NCI-H1048 (cell line): ENCODE results near the gene UVRAG.
A peak's percentile ranks its signal among the peaks of the same experiment; 100 is the strongest.

ENCODE experiments used
- DNase-seq: peaks from one replicate; lab custom pipeline; 2025; lab: John Stamatoyannopoulos, UW

The UVRAG gene

DNA sequence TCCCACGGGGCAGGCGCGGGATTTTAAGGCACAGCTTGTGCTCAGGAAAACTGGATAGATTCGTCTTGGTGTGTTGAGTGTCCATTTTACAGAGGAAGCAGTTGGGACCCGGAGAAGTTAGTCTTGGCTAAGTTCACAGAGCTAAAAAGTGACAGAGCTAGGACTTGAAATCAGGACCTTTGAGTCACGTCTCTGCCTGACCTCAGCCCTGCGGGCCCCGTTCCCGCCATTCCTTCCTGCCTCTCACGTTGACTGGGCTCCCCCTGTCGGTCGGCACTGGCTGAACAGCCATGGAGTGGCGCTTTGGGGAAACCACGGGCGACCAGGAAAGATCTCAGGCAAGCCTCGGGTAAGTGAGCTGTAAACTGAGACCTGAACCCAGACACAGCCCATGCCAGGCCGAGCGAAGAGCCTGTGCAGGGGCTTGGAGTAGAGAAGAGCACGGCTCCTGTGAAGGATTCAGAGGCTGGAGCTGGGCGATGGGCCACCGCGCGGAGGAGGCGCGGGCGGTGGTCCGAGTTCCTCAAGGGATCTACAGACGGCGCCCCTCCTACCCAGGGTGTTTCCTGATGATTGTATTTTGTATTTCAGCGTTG, 337.2 kb downstream of the UVRAG start:
- DNase-seq, result peak; percentile 43

DNA sequence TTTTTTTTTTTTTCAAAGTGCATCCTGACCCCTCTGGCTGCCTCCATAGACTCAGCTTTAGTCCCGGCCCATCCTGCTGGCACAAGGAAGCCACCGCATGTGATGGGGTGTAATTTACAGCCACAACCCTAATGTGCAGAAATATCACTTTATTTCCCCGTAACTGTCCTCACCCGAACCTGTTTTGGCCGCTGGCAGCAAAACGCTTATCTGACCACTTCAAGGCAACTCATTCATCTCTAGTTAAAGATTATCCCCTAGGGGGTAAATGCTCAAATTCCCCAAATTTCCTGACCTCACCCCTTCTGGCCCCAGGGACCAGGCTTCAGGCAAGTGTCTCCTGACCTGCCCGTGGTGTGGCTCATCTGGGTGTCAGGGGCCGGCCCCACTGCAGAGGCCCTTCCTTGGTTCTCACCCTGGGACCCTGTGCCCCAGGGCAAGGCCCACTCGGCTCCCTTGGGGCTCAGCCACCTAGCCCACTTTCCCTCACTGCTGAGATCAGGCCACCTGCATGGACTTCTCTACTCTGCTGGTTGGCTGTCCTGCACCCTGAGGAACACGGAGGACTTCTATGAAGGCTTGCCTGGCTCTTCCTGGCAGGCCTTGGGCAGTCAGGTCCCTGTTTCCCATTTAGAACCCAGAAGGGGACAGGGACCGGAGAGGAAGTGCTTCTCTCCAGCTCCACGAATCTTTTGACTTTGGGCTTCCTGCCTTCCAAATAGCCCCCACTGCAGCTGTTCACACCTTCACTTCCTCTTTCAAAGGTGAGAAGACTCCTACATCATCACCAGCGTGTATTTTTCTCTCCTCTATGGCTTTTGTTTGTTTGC, 337.9 kb downstream of the UVRAG start:
- DNase-seq, result no peak

DNA sequence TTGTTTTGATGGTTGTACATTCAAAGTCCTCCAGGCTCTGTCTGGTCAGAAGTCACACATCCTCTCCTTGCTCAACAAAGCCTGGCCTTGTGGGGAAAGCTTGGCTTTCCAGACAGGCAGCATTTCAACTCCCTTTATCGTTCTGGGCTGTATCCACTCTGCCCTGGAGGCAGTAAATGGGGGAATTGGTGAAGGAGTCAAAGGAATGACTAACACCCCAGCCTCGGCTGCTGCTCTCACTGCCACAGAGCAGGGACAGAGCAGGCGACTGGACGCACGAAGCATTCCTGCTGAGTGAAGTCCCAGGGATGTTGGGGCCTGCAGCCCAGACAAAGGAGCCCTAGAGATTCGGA, 338.5 kb downstream of the UVRAG start:
- DNase-seq, result no peak

DNA sequence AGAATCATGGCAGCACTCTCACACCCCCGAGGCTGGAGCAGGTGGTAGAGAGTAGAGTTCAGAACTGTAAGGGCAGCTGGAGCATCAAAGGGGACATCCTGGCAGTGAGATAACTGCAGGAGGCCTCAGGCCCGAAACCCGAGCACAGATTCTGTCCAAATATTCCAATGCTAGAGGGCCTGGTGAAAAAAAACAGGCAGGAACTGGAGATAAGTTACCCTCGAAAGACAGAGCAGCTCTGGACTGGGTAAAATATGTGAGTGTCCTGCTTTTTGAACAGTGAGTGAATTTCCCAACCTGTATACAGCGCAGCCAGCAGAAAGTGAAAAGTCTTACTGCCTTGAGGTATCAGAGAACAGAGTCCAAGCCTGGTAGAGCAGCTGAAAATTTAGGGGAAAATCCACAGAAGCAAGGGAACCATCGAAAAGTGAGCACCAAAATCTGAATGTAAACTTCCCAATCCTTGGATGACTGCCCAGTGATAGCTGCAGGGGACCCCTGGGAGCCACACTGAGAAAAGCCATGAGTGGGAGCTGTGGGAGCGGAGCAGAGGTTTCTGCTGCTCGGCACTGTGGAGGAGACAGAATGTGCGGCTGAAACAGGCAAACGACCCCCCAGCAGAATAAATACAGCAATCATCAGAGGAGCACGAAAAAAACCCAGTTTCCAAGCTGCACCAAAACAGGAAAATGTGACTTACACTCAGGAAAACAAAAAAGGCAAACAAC, 340.7 kb downstream of the UVRAG start:
- DNase-seq, result no peak

DNA sequence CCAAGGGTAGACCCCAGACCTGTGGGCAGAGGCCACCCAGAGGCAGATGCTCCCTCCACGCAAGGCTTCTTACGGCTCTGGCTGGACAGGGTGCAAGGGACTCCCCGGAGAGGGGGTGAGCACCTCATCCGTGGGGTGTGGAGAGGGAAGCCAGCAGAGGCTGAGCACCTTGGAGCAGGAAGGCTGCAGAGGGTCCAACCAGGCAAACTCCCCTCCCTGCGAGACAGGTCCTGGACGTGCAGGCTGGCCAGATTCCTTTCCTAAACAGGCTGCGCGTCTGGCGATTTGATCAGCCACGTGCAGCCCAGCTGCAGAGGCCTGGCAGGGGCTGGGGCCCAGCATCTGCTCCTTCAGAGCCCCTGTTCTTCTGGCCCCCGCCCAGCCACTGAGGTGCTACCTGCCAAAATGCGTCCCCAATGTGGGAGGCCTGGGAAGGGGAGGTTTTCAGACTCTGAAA, 342.0 kb downstream of the UVRAG start:
- no peak for DNase-seq

DNA sequence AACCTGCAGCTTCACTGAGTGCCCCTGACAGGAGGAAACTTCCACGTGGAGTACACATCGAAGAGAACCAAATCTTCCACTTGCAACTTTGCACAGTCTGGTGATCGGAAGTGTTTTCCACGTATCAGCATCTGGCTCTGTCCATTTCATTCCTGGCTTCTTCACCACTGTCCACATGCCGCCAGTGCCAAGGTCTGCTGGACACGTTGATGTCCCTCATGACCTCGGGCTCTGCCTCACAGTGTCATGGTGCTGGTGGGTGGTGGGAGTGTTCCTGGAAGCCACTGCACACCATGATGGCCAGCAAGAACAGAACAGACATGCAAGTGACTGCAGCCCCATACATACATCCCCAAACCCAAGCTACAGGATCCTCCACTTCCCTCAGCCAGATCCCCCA, 342.9 kb downstream of the UVRAG start:
- no peak for DNase-seq

DNA sequence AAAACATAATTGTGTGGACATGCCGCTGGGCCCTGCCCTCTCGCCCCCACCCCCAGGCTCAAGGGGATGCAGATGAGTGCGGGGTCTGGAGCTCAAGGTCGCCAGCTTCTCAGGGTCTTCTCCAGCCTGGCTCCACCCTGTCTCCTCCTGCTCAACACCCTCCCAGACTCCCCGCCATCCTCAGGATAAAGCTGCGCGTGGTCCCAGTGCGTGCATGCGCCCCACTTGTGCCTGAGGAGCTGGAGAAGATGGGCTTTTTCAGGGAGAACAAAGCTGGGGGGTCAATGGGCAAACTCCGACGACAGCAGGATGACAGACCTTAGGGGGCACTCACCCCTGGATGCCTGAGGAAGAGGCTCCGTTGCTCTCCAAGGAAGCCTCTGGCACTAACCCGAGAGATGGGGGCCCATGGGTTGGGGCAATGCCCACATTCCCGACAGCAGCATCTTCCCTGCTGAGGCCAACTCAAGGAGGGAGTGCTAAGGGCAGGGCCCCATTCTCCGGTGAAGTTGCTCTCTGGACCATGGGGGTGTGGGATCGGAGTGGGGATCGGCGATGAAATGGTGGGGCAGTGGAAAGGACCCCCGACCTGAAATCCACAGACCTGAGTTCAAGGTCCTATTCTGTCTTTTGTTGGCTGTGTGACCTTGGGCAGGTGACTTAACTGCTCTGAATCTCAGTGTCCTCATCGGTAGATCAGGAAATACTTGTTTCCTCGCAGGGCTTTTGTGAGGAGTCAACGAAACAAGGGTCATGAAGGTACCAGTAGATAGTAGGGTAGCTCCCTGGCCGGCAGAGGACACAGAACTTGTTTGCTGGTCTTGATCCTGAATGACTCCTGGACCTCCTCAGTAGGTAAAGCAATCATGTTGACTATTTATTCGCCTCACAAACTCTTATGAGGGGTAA, 343.6 kb downstream of the UVRAG start:
- no peak for DNase-seq

DNA sequence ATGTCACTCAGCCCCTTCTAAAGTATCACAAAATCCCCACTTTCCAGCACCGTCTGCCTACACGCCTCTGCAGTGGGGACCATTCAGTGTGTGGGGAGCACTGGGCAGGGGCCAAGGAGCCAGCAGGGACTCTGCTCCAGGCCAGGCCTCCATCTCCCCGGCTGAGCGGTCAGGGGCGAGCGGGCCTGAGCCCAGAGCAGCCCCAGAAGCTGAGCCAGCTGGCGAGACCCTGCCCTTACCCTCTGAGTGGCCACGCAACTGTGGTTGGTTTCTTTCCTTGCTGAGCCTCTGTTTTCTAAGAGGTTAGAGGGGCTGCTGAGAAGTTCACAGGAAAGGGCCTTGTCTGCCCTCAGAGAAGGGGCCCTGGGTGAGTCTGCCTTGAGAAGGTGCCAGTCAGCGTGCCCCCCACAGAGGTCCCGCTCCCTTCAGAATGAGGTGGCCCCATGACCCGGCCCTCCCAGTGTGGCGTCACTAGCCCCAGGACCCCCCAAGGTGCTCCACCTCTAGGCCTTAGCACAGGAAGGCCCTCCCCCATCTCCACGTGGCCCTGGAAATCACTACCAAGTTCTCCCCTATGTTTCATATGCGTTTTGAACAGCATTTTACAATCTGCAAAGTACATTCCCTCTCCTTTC, 344.4 kb downstream of the UVRAG start:
- no peak for DNase-seq

DNA sequence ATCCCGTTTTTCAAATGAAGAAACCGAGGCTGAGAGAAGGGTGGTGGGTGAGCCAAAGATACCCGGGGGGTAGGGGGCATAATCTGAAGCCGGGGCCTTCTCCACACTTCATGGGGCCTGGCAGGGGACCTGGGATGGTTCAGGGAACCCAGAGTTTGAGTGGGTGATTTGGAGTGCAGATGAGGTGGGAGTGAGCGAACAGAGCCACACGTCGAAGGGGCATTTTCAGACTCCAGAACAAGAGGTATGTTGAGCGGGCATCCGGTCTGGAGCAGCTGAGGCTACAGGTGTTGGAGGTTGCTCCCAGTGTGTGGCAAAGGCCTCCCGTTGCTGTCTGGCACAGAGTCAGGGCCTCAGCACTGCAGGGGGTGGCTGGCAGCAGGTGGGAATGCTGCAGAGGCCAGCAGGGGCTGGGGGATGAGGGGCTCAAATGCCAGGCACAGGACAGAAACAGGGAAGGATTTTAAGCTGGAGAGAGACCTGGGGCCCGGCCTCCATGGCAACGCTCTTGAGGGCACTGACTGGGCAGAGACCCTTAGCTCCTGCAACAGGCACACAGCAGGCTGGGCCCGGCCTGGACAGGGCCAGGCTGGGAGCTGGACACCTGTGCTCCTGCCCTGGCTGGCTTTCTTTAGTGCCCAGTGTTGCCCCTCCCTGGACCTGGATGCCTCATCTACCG, 345.1 kb downstream of the UVRAG start:
- no peak for DNase-seq

DNA sequence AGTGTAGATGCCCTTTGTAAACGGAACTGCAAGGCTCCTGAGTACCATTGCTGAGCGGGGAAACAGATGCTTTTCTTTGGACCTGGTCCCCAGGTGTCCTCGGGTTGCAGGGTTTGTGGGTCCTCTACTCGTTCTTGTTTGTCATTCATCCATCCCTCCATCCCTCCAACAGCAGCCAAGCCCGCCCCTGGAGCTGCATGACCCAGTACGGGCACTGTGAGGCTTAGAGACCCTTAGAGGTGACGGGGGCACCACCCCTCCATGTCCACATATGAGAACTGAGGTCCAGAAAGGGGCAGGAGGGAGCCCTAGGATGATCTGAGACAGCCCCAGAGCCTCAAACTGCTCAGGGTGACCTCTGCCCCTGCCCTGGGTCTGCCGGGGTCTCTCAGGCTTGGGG, 345.8 kb downstream of the UVRAG start:
- no peak for DNase-seq

DNA sequence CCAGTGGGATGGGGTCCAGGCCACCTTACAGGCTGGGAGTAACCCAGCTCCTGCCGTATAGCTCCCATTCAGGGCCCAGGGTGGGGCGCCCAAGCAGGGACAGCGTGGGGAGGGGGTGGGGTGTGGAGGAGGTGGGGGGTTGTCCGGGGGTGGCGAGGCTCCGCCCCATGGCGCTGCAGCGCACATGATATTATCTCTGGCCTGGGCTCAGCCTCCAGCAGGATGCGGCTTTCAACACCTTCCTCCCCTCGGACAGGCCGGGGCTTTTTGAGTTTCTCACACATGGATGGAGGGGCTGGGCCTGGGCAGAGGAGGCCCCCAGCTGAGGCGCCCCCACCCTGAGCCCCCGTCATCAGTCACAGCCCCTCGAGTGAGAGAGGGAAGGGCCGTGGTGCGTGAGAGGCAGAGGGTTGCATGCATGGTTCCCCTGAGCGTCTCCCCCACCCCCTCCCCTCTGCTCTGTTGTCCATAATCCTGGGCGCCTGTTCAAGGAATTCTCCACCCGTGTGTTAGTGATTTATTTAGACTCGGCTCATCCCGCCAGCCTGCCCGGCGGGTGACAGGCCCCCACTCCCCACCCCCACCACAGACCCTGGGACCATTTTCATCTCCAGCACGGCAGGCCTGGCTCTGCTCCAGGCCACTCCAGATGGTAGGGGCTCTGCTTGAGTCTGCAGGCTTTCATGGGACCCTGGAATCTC, 346.4 kb downstream of the UVRAG start:
- no peak for DNase-seq

DNA sequence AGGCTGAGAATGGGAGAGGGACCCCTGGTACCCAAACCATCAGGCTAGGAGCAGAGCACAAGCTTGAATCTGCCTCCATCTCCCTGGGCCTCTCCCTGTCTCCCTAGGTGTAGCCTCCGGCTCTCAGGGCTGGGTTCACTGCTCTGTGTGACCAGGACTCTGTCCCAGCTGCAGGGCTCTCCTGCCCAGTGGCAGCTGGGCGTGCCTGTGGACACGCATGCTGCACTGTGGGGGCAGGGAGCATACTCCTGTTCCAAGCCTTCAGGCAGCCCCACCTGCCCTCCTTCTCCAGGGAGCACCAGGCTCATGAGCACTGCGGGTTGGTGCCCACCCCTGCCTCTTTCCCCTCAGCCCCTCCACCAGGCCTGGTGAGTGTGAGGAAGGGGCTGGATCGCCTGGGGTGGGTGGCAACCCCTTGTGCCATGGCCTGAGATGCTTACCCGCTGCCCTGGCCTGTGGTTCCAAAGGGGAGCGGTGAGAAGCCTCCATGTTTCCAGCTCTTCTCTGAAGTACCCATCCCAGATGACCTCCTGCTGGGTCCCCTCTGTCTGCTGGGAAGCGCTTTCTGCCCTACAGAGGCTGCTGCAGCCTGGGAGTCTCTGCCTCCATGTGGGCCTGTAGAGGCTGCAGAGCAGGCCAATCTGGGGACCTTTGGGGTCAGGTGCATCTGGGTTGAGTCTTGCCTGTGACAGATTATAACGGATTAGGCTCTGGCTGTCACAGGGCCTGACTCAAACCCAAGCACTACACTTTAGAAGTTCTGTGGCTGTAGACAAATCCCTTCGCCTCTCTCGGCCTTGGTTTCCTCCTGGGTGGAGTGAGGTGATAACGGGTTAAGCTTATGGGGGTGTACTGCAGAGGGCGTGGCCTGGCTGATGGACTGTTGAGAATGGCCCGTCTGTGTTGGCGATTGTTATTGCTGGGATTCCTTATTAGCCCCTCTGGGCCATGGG, 347.6 kb downstream of the UVRAG start:
- no peak for DNase-seq

DNA sequence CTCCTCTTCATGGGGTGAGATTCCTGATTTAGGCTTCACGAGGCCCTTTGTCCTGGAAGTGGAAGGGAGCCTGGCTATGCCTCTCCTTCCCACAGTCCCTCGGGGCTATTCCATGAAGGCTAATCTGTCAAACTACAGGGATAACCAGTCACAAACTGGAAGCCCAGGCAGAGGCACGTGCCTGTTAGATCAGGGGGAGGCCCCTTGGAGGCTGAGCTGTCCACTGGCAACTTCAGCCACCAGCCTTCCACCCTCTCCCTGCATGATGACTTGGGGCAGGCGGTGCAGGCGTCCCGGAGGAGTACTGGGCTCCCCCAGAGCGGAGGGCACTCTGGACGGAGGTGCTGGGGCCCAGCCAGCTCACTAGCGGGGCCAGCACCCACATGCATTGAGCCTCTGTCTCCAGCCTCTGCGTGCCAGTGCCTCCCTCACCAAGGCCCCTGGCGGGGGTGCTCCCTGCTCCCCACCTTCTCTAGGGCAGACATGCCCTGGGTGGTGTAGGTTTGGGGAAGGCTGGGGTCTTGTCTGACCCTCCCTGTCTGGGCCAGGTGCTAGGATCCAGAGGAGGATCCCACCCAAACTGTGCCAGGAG, 348.4 kb downstream of the UVRAG start:
- no peak for DNase-seq

DNA sequence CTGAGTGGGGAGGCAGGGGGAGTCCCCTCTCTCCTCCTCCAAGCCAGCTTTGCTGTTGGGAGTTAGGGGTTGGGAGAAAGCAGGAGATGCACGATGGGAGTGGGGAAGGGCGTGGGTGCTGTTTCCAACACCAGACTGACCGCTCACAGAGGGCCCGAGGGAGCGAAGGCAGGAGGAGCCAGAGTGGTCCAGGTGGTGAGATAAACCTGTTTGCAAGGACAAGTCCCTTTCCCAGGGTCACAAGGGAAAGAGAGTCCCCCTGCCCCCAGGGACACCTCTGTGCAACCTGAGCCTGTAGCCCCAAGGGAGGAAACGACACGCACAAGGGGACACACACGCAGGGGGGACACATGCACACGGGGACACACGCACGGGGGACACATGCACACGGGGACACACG, 349.1 kb downstream of the UVRAG start:
- no peak for DNase-seq

DNA sequence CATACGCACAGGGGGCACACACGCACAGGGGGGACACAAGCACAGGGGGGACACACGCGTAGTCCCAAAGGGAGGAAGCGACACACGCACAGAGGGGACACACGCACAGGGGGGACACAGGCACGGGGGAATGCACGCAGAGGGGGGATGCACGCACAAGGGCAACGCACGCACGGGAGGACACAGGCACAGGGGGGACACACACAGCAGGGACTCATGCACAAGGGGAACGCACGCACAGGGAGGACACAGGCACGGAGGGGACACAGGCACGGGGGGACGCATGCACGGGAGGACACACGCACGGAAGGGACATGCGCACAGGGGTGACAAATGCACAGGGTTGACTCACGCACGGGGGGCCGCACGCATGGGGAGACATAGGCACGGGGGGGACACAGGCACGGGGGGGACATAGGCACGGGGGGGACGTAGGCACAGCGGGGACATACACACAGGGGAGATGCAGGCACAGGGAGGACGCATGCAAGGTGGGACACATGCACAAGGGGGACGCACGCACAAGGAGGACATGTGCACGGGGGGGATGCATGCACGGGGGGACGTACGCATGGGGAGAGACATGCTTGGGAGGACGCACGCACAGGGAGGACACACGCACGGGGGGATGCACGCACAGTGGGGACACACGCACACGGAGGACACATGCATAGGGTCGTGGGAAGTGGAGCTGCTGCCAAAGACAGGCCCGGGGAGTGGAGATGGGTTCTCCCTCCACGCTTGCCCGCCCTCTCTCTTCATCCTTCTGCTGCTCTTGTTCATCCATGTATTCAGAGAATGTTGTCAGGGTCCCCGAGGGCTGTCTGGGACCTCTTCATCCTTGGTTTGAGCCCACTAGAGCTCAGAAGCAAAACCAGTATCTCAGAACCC, 350.1 kb downstream of the UVRAG start:
- DNase-seq, result no peak

DNA sequence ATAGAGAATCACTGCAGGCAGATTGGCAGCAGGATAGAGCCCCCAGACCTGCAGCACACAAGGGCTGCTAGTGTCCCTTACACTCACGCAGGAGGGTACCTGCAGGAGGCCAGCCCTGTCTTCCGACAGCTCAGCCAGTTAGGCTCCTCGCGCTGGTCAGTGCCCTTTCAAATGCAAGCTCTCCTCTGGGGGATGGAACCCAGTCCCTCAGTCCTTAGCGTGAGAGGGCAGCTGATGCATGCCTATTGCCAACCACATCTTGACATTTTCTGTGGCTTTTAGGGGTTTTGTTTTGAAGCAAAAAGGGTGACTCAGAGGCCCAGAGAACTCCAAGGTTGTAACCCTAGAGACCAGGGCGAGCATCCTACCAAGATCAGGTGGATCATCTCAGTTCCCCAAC, 351.3 kb downstream of the UVRAG start:
- no peak for DNase-seq

DNA sequence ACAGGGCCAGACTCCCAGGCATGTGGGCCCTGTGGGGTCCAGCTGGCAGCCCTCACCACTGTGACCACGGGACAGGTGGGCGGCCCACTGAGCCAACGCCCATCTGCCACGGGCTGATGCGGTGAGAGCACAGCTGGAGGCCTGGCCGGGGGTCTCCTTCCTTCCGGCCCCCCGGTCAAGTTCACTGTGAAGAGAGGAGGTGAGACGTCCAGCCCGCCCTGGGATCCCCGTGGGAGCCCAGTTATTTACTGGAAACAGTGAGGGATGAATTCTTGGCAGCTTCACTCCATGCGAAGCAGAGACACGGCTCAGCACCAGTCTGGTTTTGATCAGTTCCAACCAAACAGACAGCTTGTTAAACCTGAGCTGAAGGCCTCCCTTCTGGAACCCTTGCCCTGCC, 352.6 kb downstream of the UVRAG start:
- DNase-seq, result no peak

DNA sequence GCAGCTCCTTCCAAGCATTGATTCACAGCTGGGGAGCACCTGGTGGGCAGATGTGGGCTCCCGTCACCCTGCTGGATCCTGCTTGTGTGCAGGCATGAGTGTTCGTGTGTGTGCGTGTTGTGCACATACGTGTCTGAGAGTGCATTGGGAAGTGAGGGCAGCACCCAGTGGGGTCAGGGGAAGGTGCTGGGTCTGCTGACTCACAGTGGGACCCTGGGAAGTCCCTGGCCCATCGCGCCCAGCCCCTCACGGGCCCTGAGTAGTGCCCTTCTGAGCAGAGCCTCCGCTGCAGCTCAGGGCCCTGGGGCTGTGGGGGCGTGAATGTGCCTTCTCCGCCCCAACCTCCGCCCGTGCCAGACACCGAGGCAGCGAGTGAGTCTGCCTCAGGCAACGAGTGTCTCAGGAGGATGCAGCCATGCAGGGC, 354.5 kb downstream of the UVRAG start:
- DNase-seq, result no peak
